ENCODE data around the gene NLN.
"Not testable (repeated sequence)": the region's sequence is repeated elsewhere in the genome, so short reads cannot be mapped to it uniquely, and the experiment has no call there.

The NLN gene

GRCh38 chr5:65832152-65832551 lies 110.1 kb downstream of the NLN start:
- no peak for DNase-seq (ENCODE audit: low read depth in 2 of 2)

DNA sequence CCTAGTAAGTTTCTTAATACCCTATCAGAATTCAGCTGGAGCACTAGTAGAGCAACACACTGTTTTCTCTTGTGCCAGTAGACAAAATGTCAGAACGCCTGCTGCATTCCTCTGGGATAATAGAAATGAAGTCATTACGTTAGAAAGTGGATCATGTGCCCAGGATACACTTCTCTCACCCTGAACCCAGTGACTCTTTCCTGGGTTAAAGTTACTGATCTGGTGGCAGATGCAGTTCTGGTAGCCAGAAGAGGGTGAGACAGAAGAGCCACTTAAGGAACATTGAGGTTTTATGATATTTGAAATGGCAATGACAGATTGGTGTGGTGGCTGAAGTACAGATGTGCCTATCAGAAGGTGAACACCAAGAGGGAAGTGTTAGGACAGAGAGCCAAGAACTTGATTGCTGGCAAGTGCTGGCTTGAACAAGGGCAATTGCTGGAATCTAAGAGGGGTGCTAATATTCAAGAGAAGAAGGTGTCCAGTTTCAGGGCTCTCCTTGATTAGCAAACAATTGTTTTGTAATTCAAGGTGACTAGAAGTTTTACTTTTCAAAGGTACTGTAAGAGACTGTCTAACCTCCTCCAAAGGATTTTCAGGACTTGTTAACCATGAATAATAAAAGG lies 110.7 kb downstream of the NLN start:
- no peak for DNase-seq (ENCODE audit: low read depth in 2 of 2)

GRCh38 chr5:65833780-65834179 lies 111.8 kb downstream of the NLN start:
- no peak for DNase-seq (ENCODE audit: low read depth in 2 of 2)

DNA sequence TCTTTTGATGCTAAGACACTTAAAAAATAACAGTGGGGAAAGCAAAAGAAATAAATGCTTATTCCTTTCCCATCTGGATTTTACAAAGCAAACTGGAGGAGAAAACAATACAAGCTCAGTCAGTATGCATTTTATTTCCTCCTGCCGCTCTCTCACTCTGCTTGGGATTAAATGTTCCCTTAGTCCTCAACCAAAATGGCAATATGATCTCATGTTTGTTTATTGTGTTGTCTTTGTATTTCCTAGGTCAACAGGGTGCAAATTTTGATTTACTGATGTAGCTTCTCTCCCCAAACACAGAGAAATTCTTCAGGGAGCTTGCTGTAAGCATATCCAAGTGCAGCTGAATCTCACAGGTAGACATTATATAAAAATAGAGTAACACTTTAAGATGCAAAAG lies 112.3 kb downstream of the NLN start:
- no peak for DNase-seq (ENCODE audit: low read depth in 2 of 2)

DNA sequence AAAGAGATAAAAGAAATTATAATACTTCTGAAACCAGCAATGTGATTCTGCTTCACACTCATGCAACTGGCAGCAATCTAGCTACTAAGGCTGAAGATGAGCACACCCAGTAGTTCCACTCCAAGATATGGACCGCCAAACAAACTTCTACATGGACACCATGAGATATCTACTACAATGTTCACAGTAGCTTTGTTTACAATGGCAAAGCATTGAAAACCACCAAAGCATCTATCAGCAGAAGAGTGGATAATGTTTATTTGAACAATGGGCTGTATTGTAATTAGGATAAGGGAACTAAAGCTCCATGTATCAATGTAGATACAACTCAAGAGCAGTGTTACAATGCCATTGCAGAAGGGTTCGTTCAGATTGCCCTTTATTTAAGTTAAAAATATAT lies 113.2 kb downstream of the NLN start:
- DNase-seq (ENCODE audit: low read depth in 2 of 2): no peak

- DNase-seq (ENCODE audit: low read depth in 2 of 2): no peak
These were observed 115.1 kb downstream of the NLN start for GRCh38 chr5:65837139-65837538.

DNA sequence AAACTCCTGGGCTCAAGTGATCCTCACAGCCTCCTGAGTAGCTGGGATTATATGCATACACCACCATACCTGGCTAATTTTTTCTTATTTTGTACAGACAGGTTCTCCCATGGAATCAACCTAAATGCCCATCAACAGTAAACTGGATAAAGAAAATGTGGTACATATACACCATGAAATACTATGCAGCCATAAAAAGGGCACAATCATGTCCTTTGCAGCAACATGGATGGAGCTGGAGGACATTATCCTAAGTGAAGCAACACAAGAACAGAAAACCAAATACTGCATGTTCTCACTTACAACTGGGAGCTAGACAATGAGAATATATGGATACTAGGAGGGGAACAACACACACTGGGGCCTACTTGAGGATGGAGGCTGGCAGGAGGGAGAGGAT lies 117.2 kb downstream of the NLN start:
- not testable (repeated sequence) for DNase-seq (ENCODE audit: low read depth in 2 of 2)

GRCh38 chr5:65840071-65840470 lies 118.1 kb downstream of the NLN start:
- DNase-seq (ENCODE audit: low read depth in 2 of 2): no peak

GRCh38 chr5:65844763-65845162 lies 122.8 kb downstream of the NLN start:
- not testable (repeated sequence) for DNase-seq (ENCODE audit: low read depth in 2 of 2)

- DNase-seq (ENCODE audit: low read depth in 2 of 2): no peak
These were observed 124.1 kb downstream of the NLN start for GRCh38 chr5:65846101-65846500.

- DNase-seq (ENCODE audit: low read depth in 2 of 2): not testable (repeated sequence)
These were observed 125.0 kb downstream of the NLN start for GRCh38 chr5:65847019-65847418.

DNA sequence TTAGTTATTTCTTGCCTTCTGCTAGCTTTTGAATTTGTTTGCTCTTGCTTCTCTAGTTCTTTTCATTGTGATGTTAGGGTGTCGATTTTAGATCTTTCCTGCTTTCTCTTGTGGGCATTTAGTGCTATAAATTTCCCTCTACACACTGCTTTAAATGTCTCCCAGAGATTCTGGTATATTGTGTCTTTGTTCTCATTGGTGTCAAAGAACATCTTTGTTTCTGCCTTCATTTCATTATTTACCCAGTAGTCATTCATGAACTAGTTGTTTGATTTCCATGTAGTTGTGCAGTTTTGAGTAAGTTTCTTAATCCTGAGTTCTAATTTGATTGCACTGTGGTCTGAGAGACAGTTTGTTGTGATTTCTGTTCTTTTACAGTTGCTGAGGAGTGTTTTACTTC lies 127.9 kb downstream of the NLN start:
- not testable (repeated sequence) for DNase-seq (ENCODE audit: low read depth in 2 of 2)

- DNase-seq (ENCODE audit: low read depth in 2 of 2): no peak
These were observed 132.9 kb downstream of the NLN start for GRCh38 chr5:65854925-65855324.

- no peak for DNase-seq (ENCODE audit: low read depth in 2 of 2)
These were observed 133.8 kb downstream of the NLN start for GRCh38 chr5:65855766-65856315.

- no peak for DNase-seq (ENCODE audit: low read depth in 2 of 2)
These were observed 134.5 kb downstream of the NLN start for GRCh38 chr5:65856520-65856919.

GRCh38 chr5:65858316-65858715 lies 136.3 kb downstream of the NLN start:
- no peak for DNase-seq (ENCODE audit: low read depth in 2 of 2)

- DNase-seq (ENCODE audit: low read depth in 2 of 2): no peak
These were observed 139.8 kb downstream of the NLN start for GRCh38 chr5:65861830-65862241.

- no peak for DNase-seq (ENCODE audit: low read depth in 2 of 2)
These were observed 140.4 kb downstream of the NLN start for GRCh38 chr5:65862384-65862783.

DNA sequence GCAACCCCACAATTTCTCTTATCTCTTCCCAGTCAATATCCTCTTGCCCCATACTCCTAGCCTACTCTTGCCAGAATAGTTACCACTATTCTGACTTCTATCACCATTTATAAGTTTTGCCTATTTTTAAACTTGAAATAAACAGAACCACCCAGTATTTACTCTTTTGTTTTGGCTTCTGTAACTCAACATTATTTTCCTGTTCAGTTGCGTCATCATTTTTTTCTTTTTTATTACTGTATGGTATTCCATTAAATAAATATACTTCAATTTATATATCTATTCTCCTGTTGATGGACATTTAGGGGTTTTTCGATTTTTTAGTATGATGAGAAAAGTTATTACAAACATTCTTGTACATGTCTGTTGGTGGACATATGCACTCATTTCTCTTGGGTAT lies 141.7 kb downstream of the NLN start:
- DNase-seq (ENCODE audit: low read depth in 2 of 2): no peak

GRCh38 chr5:65866837-65867521 lies 145.0 kb downstream of the NLN start:
- no peak for DNase-seq (ENCODE audit: low read depth in 2 of 2)

DNA sequence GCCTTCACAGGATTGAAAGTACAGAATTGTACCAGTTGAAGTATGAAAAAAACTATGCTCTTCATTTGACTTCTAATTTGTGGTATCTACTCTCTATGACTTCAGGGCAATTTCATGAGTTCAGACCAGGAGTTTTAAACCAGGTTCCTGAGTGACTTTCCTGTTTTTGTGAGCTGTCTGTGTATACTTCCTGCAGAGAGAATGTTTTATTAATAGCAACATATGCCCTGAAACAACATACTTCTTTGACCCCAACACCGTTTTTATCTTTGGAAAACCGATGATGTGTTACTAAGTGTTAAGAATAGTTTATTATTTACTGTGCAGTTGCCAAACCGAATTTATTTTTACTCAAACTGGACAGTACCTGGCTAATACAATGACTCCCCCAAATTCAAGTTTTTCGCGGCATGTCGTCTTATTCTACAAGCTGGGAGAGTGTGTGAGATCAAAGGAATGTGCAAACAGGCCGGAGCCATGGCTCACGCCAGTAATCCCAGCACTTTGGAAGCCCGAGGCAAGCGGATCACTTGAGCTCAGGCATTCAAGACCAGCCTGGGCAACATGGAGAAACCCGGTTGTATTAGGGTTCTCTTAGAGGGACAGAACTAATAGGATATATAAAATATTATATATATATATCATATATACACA lies 145.7 kb downstream of the NLN start:
- DNase-seq (ENCODE audit: low read depth in 2 of 2): no peak

DNA sequence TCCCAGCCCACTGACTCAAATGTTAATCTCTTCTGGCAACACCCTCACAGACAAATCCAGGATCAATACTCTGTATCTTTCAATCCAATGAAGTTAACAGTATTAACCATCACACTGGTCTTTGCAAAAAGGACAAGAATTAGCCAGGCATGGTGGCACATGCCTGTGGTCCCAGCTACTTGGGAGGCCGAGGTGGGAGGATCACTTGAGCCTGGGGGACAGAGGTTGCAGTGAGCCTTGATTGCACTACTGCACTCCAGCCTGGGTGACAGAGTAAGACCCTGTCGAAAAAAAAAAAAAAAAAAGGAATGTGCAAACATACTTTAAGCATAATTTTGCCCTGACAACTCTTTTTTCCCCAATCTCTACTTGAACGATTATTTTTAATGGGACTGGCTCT lies 146.5 kb downstream of the NLN start:
- no peak for DNase-seq (ENCODE audit: low read depth in 2 of 2)

DNA sequence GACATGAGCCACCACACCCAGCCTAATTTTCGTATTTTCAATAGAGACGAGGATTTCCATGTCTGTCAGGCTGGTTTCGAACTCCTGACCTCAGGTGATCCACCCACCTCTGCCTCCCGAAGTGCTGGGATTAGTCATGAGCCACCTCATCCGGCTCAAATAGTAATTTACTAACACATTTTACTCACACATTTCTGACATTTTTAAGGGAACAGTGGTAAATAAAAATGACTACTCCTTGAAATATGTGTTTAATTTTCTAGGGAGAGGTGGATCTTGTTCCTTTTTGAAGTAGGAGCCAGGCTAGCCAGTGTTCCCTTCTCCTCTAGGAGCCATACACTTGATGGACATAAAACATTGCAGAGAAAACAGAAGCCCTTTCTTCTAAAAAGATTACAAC lies 149.2 kb downstream of the NLN start:
- DNase-seq (ENCODE audit: low read depth in 2 of 2): no peak
